Hepatocyte (in vitro differentiated cells): ENCODE data around the gene CLCN1. TPM values are rescaled to one million over a fixed set of nuclear protein-coding genes. Genes with fewer than 3 reads are reported as not detected.

Experiments
- DNase-seq: peaks from one replicate; pipeline ENCODE4 v3.0.0-alpha.2; 2016; ENCODE audit warnings: low spot score
- H2AFZ ChIP-seq: fragments of 200-600 bp; sonication (generic); 2 replicates; pipeline ENCODE4 v1.6.0; 2016; ENCODE audit warnings: antibody characterized with exemption, mild to moderate bottlenecking
- H3K27ac ChIP-seq: fragments of 200-600 bp; sonication (generic); 2 replicates; pipeline ENCODE4 v1.5.1; 2016; ENCODE audit warnings: mild to moderate bottlenecking
- H3K27me3 ChIP-seq: fragments of 200-600 bp; sonication (generic); 2 replicates; pipeline ENCODE4 v1.6.1; 2016
- H3K36me3 ChIP-seq: fragments of 200-600 bp; sonication (generic); replicated peaks from 2 replicates; pipeline ENCODE4 v1.5.1; 2016; ENCODE audit warnings: low read depth; ENCODE audit not compliant: insufficient read depth
- H3K4me1 ChIP-seq: fragments of 200-600 bp; sonication (generic); 2 replicates; pipeline ENCODE4 v1.5.1; 2016; ENCODE audit warnings: mild to moderate bottlenecking, moderate library complexity; ENCODE audit not compliant: insufficient read depth
- H3K4me2 ChIP-seq: fragments of 200-600 bp; sonication (generic); 2 replicates; pipeline ENCODE4 v1.6.0; 2016
- H3K4me3 ChIP-seq: fragments of 200-600 bp; sonication (generic); 2 replicates; pipeline ENCODE4 v1.5.1; 2016; ENCODE audit warnings: mild to moderate bottlenecking
- H3K79me2 ChIP-seq: fragments of 200-600 bp; sonication (generic); 2 replicates; pipeline ENCODE4 v1.6.0; 2017; ENCODE audit warnings: mild to moderate bottlenecking
- H3K9me2 ChIP-seq: fragments of 200-600 bp; sonication (generic); replicated peaks from 2 replicates; pipeline ENCODE4 v1.6.0; 2017; ENCODE audit warnings: mild to moderate bottlenecking; ENCODE audit not compliant: insufficient read depth
- H3K9me3 ChIP-seq: fragments of 200-600 bp; sonication (generic); 2 replicates; pipeline ENCODE4 v1.5.1; 2016; ENCODE audit warnings: low read depth, mild to moderate bottlenecking
- H4K20me1 ChIP-seq: fragments of 200-600 bp; sonication (generic); 2 replicates; pipeline ENCODE4 v1.6.0; 2016; ENCODE audit warnings: mild to moderate bottlenecking; ENCODE audit not compliant: insufficient read depth, poor library complexity, severe bottlenecking
- CTCF ChIP-seq: fragments of 200-600 bp; sonication (generic); IDR thresholded peaks from 2 replicates; pipeline ENCODE4 v1.5.1; 2016; ENCODE audit warnings: antibody characterized with exemption, mild to moderate bottlenecking; ENCODE audit not compliant: poor library complexity
- EZH2 ChIP-seq: fragments of 200-600 bp; sonication (generic); IDR thresholded peaks from 2 replicates; pipeline ENCODE4 v1.6.1; 2016; ENCODE audit warnings: antibody characterized with exemption, mild to moderate bottlenecking, borderline replicate concordance
- EZH2phosphoT487 ChIP-seq: fragments of 200-600 bp; sonication (generic); IDR thresholded peaks from one replicate; pipeline ENCODE4 v1.6.1; 2018; ENCODE audit warnings: antibody characterized with exemption, mild to moderate bottlenecking, low read depth, moderate library complexity; ENCODE audit not compliant: unreplicated experiment, severe bottlenecking
- WGBS: methylation state at CpG from one replicate; pipeline ENCODE4 v1.1.6; 2016; ENCODE audit warnings: low lambda C conversion rate; ENCODE audit errors: missing lambda C conversion rate; 5-methylcytosine and 5-hydroxymethylcytosine counted together
- polyA plus RNA-seq: library from polyadenylated mRNA; unstranded; fragments of >200 nt; fragmentation: Nextera tagmentation; extraction: Ambion mirVana; gene quantifications from 2 replicates; pipeline ENCODE4 v1.2.1, GENCODE V29; 2016
- total RNA-seq: library from RNA; depleted of rRNA; stranded (reverse); fragments of >200 nt; gene quantifications from 2 replicates; pipeline ENCODE4 v1.2.3, GENCODE V29; 2014

The CLCN1 gene
- total and polyA plus RNA-seq, 2 experiments from 2014 or later, result 0.07 TPM; not detected in 1

GRCh38 chr7:143354376-143354775 lies 38.5 kb downstream of the CLCN1 start:
- H3K4me3 ChIP-seq, result no peak overlapping the region
- no peak overlapping the region for H2AFZ ChIP-seq
- H3K27me3 ChIP-seq, result peaks cover 10% of the 10 kb centered on the region
- H3K79me2 ChIP-seq, result no peaks in the 10 kb centered on the region
- H3K4me2 ChIP-seq, result no peak overlapping the region
- no peaks in the 10 kb centered on the region for H3K4me1 ChIP-seq
- no peaks in the 10 kb centered on the region for H3K9me3 ChIP-seq
- DNase-seq, result no peak
- H4K20me1 ChIP-seq, result no peaks in the 10 kb centered on the region
- no peak overlapping the region for H3K27ac ChIP-seq
- no peaks in the 10 kb centered on the region for H3K36me3 ChIP-seq
- H3K9me2 ChIP-seq, result no peaks in the 10 kb centered on the region
- no peak for TF ChIP-seq EZH2
- no peak for TF ChIP-seq CTCF
- TF ChIP-seq EZH2phosphoT487, result no peak
- whole genome bisulfite sequencing, result 93% methylated on average over 8 of the region's 8 CpGs

DNA sequence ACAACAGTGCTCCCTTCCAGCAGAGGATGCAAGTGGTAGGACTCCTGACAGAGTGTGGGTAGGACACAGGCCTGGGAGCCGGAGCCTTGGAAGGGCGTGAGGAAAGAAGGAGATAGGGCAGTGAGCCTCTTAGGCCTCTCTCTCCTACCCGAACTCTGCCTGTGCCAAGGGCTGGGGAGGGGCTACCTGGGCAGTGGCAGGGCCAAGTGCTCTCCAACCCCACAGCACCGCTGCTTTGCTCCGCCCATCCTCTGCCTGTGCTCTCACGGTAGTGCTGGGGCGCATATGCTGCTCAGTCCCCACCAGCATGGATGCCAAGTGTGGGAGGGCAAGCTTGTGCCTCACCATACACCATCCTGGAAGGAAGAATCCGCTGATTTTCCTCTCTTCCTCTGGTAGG lies 39.1 kb downstream of the CLCN1 start:
- Histone ChIP-seq H3K79me2 (no peaks in the 10 kb centered on the region), H3K36me3 (no peaks in the 10 kb centered on the region), H3K4me3 (no peak overlapping the region), H3K27me3 (peaks cover 12% of the 10 kb centered on the region), H2AFZ (no peak overlapping the region), H4K20me1 (no peaks in the 10 kb centered on the region), H3K9me2 (no peaks in the 10 kb centered on the region), H3K4me1 (no peaks in the 10 kb centered on the region), H3K4me2 (no peak overlapping the region), H3K27ac (no peak overlapping the region), H3K9me3 (no peaks in the 10 kb centered on the region)
- no peak for DNase-seq
- TF ChIP-seq EZH2 (no peak), EZH2phosphoT487 (no peak), CTCF (no peak)
- 89% methylated on average over 8 of the region's 8 CpGs for WGBS

DNA sequence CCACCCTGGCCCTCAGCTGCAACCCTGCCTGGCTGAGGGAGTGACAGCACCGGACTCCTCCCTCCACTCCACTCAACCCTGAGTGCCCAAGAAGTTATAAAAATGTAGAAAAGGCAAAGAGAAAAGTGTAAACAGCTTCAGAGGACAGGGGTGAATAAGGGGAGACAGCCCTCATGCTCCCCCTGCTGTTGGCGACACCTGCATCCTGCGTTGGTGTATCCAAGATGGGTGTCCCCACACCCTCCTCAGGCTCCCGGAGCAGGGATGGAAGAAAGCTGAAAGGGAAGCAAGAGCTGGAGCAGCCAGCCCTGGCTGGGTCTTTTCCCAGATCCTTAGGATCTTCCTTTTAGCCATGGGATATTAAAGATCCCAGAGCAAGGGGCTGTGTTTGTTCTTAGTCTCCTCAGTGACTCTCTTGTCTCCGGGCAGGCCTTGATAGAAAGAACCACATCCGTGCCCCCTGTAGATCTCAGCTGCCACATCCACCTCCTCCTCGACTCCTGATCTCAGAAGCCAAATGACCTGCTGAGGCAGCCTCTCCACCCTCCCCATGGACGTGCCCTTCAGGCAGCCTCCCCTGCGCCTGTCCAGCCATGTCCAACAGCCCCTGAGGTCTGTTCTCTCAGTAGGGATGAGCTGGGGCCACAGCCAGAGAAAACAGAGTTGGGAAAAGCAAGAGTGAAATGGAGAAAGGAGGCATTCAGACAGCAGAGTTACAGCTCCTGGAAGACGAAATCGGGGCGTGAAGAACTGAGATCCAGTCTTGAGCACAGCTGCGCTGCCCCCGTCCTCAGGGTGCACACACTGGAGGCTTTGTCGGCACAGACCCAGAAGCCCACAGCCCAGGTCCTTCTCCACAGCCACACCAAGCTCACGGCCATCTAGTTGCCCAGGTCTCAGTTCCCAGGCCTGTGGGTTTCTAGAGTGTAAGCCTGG lies 39.8 kb downstream of the CLCN1 start:
- no peak overlapping the region for H3K27ac ChIP-seq
- H3K9me2 ChIP-seq, result no peaks in the 10 kb centered on the region
- no peaks in the 10 kb centered on the region for H4K20me1 ChIP-seq
- no peak for DNase-seq
- no peak overlapping the region for H3K4me3 ChIP-seq
- WGBS, result 91% methylated on average over 16 of the region's 16 CpGs
- H3K79me2 ChIP-seq, result no peaks in the 10 kb centered on the region
- no peak overlapping the region for H3K4me2 ChIP-seq
- TF ChIP-seq CTCF (no peak), EZH2 (no peak), EZH2phosphoT487 (no peak)
- H2AFZ ChIP-seq, result no peak overlapping the region
- H3K36me3 ChIP-seq, result no peaks in the 10 kb centered on the region
- no peaks in the 10 kb centered on the region for H3K4me1 ChIP-seq
- peaks cover 19% of the 10 kb centered on the region for H3K27me3 ChIP-seq
- H3K9me3 ChIP-seq, result no peaks in the 10 kb centered on the region
